HepG2 (cell line): ENCODE results near the gene HES1. TPM values are rescaled to one million over a fixed set of nuclear protein-coding genes. Genes with fewer than 3 reads are reported as not detected.

Experiments
- ARHGAP35 ChIP-seq: sonication (generic); formaldehyde crosslinking; IDR thresholded peaks from 2 replicates; pipeline ENCODE4 v1.9.0; 2022; ENCODE audit warnings: mild to moderate bottlenecking, inconsistent platforms, moderate library complexity, missing genetic modification reagents, borderline replicate concordance
- LCORL ChIP-seq, 2 experiments: fragments of 450-650 bp in 1 of 2; sonication (generic) in 1 of 2; formaldehyde crosslinking in 1 of 2; IDR thresholded peaks; 2 replicates each; pipeline versions ENCODE4 v1.5.0 to v1.6.1; 2017 to 2020; ENCODE audit warnings: antibody characterized with exemption in 1 of 2, missing genetic modification reagents in 1 of 2
- REXO4 ChIP-seq: sonication (generic); formaldehyde crosslinking; IDR thresholded peaks from 2 replicates; pipeline ENCODE4 v1.8.0; 2022; ENCODE audit warnings: missing genetic modification reagents, mild to moderate bottlenecking, borderline replicate concordance
- ZC3H13 ChIP-seq: sonication (generic); formaldehyde crosslinking; IDR thresholded peaks from 2 replicates; pipeline ENCODE4 v1.8.1; 2023; ENCODE audit warnings: mild to moderate bottlenecking, missing genetic modification reagents, moderate library complexity
- ZNF563 ChIP-seq: sonication (generic); formaldehyde crosslinking; IDR thresholded peaks from 2 replicates; pipeline ENCODE4 v1.8.0; 2022; ENCODE audit warnings: mild to moderate bottlenecking, moderate library complexity, missing genetic modification reagents
- ZNF652 ChIP-seq: IDR thresholded peaks from 2 replicates; pipeline ENCODE4 v1.6.1; 2016; ENCODE audit warnings: low read depth, borderline replicate concordance
- polyA plus RNA-seq, 8 experiments: library from polyadenylated mRNA; depleted of rRNA in 3 of 8; stranded (reverse) in 7 of 8; unstranded in 1 of 8; fragments of >200 nt; fragmentation: Illumina TruSeq in 4 of 8; extraction: Trizol in 4 of 8; gene quantifications; 2 replicates each; pipeline versions ENCODE4 v1.2.1 to v1.2.3, GENCODE V29; 2011 to 2016; ENCODE audit warnings: low read depth in 4 of 8, missing spikeins in 1 of 8, mixed read lengths in 1 of 8; ENCODE audit not compliant: insufficient read depth in 1 of 8
- total RNA-seq, 5 experiments: library from RNA; depleted of rRNA; stranded (reverse); fragments of >200 nt; fragmentation: Illumina TruSeq; extraction: Trizol; gene quantifications; 2 replicates each; pipeline ENCODE4 v1.2.3, GENCODE V29; 2016; ENCODE audit warnings: low read depth in 1 of 5
- TF ChIP-seq, protein P1 (sequence below), 2 experiments: fragments of 450-650 bp in 1 of 2; sonication (generic) in 1 of 2; formaldehyde crosslinking in 1 of 2; IDR thresholded peaks; 2 replicates each; pipeline versions ENCODE4 v1.6.1 to v1.8.0; 2016 to 2022; ENCODE audit warnings: antibody characterized with exemption in 1 of 2, mild to moderate bottlenecking in 1 of 2, missing genetic modification reagents in 1 of 2
- TF ChIP-seq, protein P2 (sequence below): sonication (generic); formaldehyde crosslinking; IDR thresholded peaks from 2 replicates; pipeline ENCODE4 v1.4.0; 2020; ENCODE audit warnings: missing genetic modification reagents
- TF ChIP-seq, protein P3 (sequence below): sonication (generic); formaldehyde crosslinking; IDR thresholded peaks from 2 replicates; pipeline ENCODE4 v1.4.0; 2020; ENCODE audit warnings: missing genetic modification reagents
- TF ChIP-seq, protein P4 (sequence below): sonication (generic); formaldehyde crosslinking; IDR thresholded peaks from 2 replicates; pipeline ENCODE4 v1.8.0; 2022; ENCODE audit warnings: mild to moderate bottlenecking, missing genetic modification reagents, moderate library complexity

HES1 gene
- total and polyA plus RNA-seq, 2 of the 13 experiments (the other 11 are each of a cell fraction or from before 2014, with no cell fraction given): 15.4 to 19.8 TPM

DNA sequence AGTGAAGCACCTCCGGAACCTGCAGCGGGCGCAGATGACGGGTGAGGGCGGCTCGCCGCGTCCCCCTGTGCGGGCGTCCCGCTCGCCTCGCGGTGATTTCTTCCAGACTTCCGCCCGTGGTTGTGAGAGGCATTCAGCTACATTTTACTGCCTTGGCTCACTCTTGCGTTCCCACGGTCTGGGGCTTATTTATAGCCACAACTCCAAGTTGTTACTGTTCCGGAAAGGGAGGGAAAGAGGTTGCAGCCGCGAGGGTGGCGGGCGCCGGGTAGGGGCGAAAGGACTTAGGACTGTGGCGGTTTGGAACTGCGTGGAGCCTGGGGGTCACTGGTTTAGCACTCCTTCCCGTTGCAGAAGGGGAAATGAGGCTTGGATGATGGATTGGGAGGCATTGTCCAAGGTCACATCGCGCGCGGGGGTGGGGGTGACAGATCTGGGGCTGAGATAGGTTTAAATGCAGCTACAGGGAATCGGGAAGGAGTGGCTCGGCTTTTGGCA, 1.1 kb downstream of the HES1 start (continued):
- TF ChIP-seq, protein P1, sequence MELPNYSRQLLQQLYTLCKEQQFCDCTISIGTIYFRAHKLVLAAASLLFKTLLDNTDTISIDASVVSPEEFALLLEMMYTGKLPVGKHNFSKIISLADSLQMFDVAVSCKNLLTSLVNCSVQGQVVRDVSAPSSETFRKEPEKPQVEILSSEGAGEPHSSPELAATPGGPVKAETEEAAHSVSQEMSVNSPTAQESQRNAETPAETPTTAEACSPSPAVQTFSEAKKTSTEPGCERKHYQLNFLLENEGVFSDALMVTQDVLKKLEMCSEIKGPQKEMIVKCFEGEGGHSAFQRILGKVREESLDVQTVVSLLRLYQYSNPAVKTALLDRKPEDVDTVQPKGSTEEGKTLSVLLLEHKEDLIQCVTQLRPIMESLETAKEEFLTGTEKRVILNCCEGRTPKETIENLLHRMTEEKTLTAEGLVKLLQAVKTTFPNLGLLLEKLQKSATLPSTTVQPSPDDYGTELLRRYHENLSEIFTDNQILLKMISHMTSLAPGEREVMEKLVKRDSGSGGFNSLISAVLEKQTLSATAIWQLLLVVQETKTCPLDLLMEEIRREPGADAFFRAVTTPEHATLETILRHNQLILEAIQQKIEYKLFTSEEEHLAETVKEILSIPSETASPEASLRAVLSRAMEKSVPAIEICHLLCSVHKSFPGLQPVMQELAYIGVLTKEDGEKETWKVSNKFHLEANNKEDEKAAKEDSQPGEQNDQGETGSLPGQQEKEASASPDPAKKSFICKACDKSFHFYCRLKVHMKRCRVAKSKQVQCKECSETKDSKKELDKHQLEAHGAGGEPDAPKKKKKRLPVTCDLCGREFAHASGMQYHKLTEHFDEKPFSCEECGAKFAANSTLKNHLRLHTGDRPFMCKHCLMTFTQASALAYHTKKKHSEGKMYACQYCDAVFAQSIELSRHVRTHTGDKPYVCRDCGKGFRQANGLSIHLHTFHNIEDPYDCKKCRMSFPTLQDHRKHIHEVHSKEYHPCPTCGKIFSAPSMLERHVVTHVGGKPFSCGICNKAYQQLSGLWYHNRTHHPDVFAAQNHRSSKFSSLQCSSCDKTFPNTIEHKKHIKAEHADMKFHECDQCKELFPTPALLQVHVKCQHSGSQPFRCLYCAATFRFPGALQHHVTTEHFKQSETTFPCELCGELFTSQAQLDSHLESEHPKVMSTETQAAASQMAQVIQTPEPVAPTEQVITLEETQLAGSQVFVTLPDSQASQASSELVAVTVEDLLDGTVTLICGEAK (IDR thresholded peaks at IDR 0.05): no peak
- TF ChIP-seq, protein P1 (CRISPR knock-in tag; IDR thresholded peaks at IDR 0.05): no peak
- TF ChIP-seq, protein P2, sequence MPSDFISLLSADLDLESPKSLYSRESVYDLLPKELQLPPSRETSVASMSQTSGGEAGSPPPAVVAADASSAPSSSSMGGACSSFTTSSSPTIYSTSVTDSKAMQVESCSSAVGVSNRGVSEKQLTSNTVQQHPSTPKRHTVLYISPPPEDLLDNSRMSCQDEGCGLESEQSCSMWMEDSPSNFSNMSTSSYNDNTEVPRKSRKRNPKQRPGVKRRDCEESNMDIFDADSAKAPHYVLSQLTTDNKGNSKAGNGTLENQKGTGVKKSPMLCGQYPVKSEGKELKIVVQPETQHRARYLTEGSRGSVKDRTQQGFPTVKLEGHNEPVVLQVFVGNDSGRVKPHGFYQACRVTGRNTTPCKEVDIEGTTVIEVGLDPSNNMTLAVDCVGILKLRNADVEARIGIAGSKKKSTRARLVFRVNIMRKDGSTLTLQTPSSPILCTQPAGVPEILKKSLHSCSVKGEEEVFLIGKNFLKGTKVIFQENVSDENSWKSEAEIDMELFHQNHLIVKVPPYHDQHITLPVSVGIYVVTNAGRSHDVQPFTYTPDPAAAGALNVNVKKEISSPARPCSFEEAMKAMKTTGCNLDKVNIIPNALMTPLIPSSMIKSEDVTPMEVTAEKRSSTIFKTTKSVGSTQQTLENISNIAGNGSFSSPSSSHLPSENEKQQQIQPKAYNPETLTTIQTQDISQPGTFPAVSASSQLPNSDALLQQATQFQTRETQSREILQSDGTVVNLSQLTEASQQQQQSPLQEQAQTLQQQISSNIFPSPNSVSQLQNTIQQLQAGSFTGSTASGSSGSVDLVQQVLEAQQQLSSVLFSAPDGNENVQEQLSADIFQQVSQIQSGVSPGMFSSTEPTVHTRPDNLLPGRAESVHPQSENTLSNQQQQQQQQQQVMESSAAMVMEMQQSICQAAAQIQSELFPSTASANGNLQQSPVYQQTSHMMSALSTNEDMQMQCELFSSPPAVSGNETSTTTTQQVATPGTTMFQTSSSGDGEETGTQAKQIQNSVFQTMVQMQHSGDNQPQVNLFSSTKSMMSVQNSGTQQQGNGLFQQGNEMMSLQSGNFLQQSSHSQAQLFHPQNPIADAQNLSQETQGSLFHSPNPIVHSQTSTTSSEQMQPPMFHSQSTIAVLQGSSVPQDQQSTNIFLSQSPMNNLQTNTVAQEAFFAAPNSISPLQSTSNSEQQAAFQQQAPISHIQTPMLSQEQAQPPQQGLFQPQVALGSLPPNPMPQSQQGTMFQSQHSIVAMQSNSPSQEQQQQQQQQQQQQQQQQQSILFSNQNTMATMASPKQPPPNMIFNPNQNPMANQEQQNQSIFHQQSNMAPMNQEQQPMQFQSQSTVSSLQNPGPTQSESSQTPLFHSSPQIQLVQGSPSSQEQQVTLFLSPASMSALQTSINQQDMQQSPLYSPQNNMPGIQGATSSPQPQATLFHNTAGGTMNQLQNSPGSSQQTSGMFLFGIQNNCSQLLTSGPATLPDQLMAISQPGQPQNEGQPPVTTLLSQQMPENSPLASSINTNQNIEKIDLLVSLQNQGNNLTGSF: 0 out of 2 replicates have a peak, but pooled peaks have one; percentile 33
- TF ChIP-seq ZNF652: 0 out of 2 replicates have a peak, but pooled peaks have one; percentile 6
- TF ChIP-seq, protein P3, sequence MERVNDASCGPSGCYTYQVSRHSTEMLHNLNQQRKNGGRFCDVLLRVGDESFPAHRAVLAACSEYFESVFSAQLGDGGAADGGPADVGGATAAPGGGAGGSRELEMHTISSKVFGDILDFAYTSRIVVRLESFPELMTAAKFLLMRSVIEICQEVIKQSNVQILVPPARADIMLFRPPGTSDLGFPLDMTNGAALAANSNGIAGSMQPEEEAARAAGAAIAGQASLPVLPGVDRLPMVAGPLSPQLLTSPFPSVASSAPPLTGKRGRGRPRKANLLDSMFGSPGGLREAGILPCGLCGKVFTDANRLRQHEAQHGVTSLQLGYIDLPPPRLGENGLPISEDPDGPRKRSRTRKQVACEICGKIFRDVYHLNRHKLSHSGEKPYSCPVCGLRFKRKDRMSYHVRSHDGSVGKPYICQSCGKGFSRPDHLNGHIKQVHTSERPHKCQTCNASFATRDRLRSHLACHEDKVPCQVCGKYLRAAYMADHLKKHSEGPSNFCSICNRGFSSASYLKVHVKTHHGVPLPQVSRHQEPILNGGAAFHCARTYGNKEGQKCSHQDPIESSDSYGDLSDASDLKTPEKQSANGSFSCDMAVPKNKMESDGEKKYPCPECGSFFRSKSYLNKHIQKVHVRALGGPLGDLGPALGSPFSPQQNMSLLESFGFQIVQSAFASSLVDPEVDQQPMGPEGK: no peak; the same call in 1 of the 2 replicates
- TF ChIP-seq LCORL (IDR thresholded peaks at IDR 0.05): no peak
- TF ChIP-seq LCORL (CRISPR knock-in tag; IDR thresholded peaks at IDR 0.05): 0 out of 2 replicates have a peak, but pooled peaks have one; percentile 18
- TF ChIP-seq ZNF563: peak; percentile 13; the same call in 1 of the 2 replicates
- TF ChIP-seq, protein P4, sequence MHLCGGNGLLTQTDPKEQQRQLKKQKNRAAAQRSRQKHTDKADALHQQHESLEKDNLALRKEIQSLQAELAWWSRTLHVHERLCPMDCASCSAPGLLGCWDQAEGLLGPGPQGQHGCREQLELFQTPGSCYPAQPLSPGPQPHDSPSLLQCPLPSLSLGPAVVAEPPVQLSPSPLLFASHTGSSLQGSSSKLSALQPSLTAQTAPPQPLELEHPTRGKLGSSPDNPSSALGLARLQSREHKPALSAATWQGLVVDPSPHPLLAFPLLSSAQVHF (CRISPR knock-in tag): 0 out of 2 replicates have a peak, but pooled peaks have one; percentile 31
- TF ChIP-seq ZC3H13 (CRISPR knock-in tag): no peak
- TF ChIP-seq ARHGAP35 (CRISPR knock-in tag): no peak
- TF ChIP-seq REXO4: peak; percentile 55; the same call in 1 of the 2 replicates
